CD4-positive, alpha-beta T cell treated with Interleukin-2 at 100 ng/mL for 4 hours (primary cell): ENCODE data around the gene TGFBR2.
A peak's percentile ranks its signal among the peaks of the same experiment; 100 is the strongest.
"Not testable (repeated sequence)": the region's sequence is repeated elsewhere in the genome, so short reads cannot be mapped to it uniquely, and the experiment has no call there.

Experiments
- DNase-seq: peaks from one replicate; pipeline ENCODE4 v3.0.0-alpha.2; 2020; ENCODE audit warnings: low spot score

The TGFBR2 gene

GRCh38 chr3:30619318-30619717 is 12.9 kb downstream of the TGFBR2 start:
- DNase-seq, result no peak

DNA sequence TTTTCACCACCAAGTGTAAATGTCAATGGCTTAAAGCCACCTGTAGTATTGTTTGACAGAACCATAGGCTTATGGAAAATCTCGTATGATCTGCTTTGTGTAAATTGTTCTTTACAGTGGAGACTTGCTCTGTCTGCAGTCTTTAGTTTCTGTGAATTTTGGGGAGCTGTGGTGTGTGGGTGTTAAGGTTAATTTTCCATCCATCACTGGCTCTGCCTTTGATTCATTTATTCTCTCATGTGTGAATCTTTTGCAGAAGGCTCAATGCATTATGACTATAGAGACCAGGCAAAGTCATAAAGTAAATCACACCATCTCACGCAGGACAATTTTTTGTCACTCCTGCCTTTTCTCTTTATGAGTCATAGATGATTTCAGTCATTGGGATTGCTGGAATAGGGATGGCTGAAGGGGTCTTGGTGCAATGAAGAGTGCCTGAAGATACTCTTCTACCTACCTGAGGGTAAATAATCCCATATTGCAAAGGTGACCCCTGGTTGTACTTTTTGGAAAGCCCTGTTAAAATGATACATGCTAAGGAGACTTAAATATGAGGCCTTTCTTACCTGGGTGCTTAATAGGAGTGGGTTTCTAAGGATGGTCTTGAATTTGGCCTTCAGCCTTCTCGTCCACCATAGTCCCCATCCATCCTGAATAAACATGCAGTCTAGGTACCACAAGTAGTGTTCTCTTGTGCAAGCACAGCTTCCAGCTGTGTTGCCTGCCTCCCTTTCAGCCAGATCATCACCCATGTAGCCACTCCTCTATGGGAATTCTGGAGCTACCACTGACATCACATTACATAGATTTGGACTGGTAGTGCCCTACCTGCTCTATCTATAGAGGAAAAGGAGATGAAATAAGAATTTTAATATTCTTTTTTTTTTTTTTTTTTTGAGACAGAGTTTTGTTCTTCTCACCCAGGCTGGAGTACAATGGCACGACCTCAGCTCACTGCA is 14.3 kb downstream of the TGFBR2 start:
- DNase-seq, result peak; percentile 46

DNA sequence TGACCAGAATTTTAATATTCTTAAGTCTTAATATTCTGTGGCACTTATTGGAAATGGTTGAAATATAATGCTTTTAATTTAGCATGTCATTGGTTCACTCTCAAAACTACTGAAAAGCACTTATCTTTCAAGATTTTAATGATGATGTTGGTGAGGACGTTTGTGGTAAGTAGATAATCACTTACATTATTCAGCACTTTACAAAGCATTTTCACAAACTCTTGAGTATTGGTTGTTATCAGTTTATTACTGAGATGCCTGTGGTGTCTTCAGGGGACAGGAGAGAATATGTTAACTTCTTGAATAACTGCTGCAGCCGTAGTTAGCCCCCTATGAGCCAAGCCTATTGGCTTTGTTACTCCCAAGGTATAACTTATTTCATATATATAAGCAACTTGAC is 15.2 kb downstream of the TGFBR2 start:
- DNase-seq, result no peak

- no peak for DNase-seq
Measured at GRCh38 chr3:30622047-30622545, 15.7 kb downstream of the TGFBR2 start.

DNA sequence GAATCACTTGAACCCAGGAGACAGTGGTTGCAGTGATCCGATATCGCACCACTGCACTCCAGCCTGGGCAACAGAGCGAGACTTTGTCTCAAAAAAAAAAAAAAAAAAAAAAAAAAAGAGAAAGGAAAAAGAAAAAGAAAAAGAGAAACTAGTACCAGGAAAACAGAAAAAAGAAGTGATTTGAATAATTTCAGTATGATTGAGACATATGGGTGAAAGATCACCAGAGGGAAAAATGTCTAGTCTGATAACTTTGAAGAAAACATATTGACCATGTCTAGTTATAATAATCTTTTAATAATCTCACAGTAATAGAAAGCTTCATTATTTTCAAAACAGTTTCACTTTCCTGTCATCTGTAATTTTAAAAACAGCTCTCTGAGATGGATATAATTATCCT is 16.4 kb downstream of the TGFBR2 start:
- DNase-seq, result no peak

GRCh38 chr3:30623351-30623750 is 16.9 kb downstream of the TGFBR2 start:
- DNase-seq, result no peak

GRCh38 chr3:30624480-30624879 is 18.1 kb downstream of the TGFBR2 start:
- DNase-seq, result not testable (repeated sequence)

GRCh38 chr3:30625541-30626438 is 19.4 kb downstream of the TGFBR2 start:
- no peak for DNase-seq

DNA sequence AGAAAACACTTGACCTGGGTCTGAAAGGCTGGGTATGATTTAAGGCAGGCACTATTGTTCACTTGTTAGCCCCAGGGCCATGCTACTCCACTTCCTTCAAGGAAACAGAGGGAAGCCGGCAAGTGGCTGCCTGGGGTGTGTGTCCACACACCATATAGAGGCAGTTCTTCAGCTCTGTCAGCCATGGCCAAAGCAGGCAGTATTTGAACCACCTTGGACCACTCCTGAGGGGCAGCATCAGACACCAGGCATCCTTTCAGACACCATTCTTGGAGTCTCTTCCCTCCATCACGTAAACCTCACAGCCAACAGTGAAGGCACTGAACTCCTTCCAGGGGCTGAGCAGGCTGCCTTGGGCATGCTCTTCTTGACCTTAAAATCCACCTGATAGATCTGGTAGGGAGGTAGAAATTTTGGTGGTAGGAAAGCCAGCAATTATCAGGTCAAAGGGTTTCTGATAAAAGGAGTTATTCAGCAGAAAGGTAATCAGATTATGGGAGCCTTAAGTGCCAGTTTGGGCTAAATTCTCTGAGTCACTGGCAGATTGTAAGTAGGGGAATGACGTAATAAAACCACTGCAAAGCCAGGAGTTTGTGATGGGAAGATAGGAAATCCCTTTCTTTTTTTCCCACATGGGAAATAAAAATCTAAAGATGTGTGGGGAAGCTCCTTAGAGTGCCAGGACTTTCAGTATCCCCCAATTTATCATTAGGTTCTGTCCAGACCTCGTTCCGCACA is 20.2 kb downstream of the TGFBR2 start:
- DNase-seq, result no peak

GRCh38 chr3:30628205-30628900 is 22.0 kb downstream of the TGFBR2 start:
- no peak for DNase-seq

DNA sequence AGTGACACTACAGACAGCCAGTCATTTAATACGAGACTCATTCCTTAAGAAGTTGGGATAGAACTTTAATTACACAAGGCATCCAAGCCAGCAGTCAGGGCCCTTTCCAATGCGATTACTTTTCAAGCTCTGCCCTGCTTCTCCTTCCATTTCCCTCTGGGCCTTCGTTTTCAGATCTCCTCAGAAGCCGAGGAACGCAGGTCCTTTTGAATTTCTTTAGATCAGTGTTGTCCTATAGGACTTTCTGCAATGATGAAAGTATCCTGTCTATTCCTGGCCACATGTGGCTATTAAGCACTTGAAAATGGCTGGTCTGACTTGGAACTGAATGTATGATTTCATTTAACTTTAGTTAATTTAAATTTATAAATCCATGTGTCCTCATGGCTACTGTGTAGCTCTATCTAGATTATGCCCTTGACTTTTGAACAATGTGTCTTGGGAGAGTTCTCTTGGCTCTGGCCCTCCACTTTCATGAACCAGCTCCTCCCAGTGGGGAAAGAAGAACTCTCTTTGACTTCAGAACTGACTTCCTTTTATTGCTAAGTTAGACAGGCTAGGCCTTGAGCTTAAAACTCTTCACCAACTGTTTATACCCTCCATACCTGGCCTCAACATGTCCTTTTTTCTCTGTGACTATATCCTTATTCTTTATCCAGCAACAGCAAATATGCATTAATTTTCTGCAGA is 22.6 kb downstream of the TGFBR2 start:
- peak; percentile 58 for DNase-seq

GRCh38 chr3:30629746-30630145 is 23.3 kb downstream of the TGFBR2 start:
- DNase-seq, result no peak

DNA sequence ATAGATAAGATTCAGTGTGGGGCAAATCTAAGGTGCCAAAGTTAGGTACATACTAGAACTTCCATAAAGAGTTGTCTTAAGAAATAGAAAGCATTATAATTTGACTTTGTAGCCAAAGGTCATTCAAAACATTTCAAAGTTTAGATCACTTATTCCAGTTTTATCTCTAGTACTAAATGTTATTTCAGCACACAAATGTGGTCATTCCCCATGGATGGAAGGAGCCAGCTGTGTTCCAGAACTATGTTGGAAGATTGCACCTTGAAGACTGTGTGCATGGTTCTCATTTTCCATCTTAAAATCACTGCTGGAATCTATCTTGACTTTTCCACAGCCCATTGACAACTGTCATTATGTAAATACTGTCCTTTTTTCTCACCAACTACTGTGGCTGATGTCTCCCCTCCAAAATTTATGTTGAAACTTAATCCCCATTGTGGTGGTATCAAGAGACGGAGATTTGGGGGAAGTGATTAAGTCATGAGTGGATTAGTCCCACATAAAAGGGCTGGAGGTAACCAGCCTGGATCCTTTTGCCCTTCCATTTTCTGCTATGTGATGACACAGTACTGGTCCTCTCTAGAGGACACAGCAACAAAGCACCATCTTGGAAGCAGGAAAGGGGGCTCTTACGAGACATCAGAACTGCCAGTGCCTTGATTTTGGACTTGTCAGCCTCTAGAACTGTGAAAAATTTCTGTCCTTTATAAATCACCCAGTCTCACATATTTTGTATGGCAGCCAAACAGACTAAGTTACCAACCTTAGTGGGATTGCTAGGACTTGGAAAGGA is 24.0 kb downstream of the TGFBR2 start:
- no peak for DNase-seq

- DNase-seq, result peak; percentile 88
Measured at GRCh38 chr3:30631243-30631904, 25.0 kb downstream of the TGFBR2 start.

- no peak for DNase-seq
Measured at GRCh38 chr3:30632065-30632464, 25.7 kb downstream of the TGFBR2 start.

GRCh38 chr3:30632521-30632920 is 26.1 kb downstream of the TGFBR2 start:
- no peak for DNase-seq

DNA sequence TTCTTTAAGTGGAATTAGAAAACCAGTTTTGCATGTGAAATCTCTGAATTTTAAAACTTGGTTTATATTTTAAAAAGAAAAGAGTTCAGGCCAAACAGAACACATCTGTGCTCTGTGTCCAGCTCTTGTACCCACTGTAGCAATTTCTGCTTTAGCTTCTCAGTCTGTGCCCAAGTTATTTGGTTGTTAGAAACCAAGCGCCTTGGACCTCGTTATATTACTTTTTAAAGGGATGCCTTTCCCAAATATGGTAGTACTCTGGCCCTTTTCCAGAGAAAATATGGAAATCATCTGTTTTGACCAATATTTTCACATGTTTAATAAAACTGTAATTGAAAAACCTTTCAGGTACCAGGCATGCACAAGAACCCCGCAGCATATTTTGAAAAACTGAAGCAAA is 27.3 kb downstream of the TGFBR2 start:
- no peak for DNase-seq

GRCh38 chr3:30634761-30635735 is 28.6 kb downstream of the TGFBR2 start:
- DNase-seq, result no peak
